Measurements from ENCODE around the gene IRF5. TPM values are rescaled to one million over a fixed set of nuclear protein-coding genes. Genes with fewer than 3 reads are reported as not detected.

Gene IRF5
- polyA plus RNA-seq, 1 donor (not counting 4 experiments of a cell fraction or from before 2014, with no cell fraction given) = 0.88 TPM

GRCh38 chr7:128895320-128895719 is 42.4 kb upstream of the IRF5 start:
- no peak overlapping the region for H3K4me2 ChIP-seq (ENCODE audit: control insufficient read depth, extremely low read depth, insufficient read depth, low read depth, low read length)
- H3K9ac ChIP-seq (ENCODE audit: control insufficient read depth, extremely low read depth, insufficient read depth, low read length) = no peak overlapping the region
- TF ChIP-seq EZH2 (IDR thresholded peaks at IDR 0.05; ENCODE audit: low read length) (no peak), CTCF (optimal IDR thresholded peaks at IDR 0.05 in 1 of 3, IDR thresholded peaks at IDR 0.05 in 1 of 3, conservative IDR thresholded peaks at IDR 0.05 in 1 of 3; ENCODE audit: extremely low read depth in 1 of 3, insufficient read depth in 2 of 3, low read length in 3 of 3) (no peak)
- H3K27ac ChIP-seq (ENCODE audit: control insufficient read depth, insufficient read depth, low read length) = no peak overlapping the region
- H2AFZ ChIP-seq (ENCODE audit: control insufficient read depth, low read length) = no peak overlapping the region
- DNase-seq (ENCODE audit: low read depth, low spot score) = no peak
- H4K20me1 ChIP-seq (ENCODE audit: control insufficient read depth, extremely low read depth, insufficient read depth, low read length) = no peaks in the 10 kb centered on the region
- no peaks in the 10 kb centered on the region for H3K79me2 ChIP-seq (ENCODE audit: control insufficient read depth, insufficient read depth, low read length)
- FAIRE-seq = no peak
- no peaks in the 10 kb centered on the region for H3K9me1 ChIP-seq (ENCODE audit: control insufficient read depth, extremely low read depth, insufficient read depth, low read length)
- no peak overlapping the region for H3K4me3 ChIP-seq (ENCODE audit: control insufficient read depth in 2 of 3, extremely low read depth in 1 of 3, insufficient read depth in 2 of 3, low read depth in 1 of 3, low read length in 3 of 3)
- peaks cover 34% of the 10 kb centered on the region for H3K4me1 ChIP-seq (ENCODE audit: control insufficient read depth, extremely low read depth, insufficient read depth, low read length)
- no peaks in the 10 kb centered on the region for H3K9me3 ChIP-seq (ENCODE audit: control insufficient read depth, low read depth, low read length)
- no peaks in the 10 kb centered on the region for H3K27me3 ChIP-seq (ENCODE audit: control insufficient read depth, extremely low read depth, insufficient read depth, low read length)
- dilution Hi-C loops (cut with MboI; ENCODE audit: extremely low pct_ligation_motif_present, low sequenced_read_pairs) = no loop called here
- H3K36me3 ChIP-seq (ENCODE audit: control insufficient read depth in 2 of 2, extremely low read depth in 1 of 2, insufficient read depth in 2 of 2, low read length in 2 of 2) = no peaks in the 10 kb centered on the region

DNA sequence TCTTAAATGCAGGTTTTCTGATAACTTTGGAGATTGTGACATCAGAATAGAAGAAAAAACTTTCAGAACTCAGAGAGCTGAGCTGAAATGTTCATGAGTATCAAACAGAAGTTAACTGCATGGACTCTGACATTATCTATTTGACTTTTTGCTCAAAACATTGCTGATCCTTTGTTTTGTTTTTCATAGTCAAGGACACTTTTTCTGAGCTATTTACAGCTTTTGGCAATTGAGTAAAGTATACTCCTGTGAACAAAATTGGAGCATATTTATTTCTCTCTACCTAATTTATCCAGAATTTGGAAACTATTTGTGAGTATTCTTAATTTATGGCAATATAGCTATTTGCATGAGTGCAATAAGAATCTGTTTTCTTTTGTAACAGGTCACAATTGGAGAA is 38.3 kb upstream of the IRF5 start:
- Histone ChIP-seq H3K4me2 (ENCODE audit: control insufficient read depth, extremely low read depth, insufficient read depth, low read depth, low read length) (no peak overlapping the region), H3K4me1 (ENCODE audit: control insufficient read depth, extremely low read depth, insufficient read depth, low read length) (peaks cover 19% of the 10 kb centered on the region), H2AFZ (ENCODE audit: control insufficient read depth, low read length) (no peak overlapping the region), H3K79me2 (ENCODE audit: control insufficient read depth, insufficient read depth, low read length) (no peaks in the 10 kb centered on the region), H3K9me1 (ENCODE audit: control insufficient read depth, extremely low read depth, insufficient read depth, low read length) (no peaks in the 10 kb centered on the region), H3K9ac (ENCODE audit: control insufficient read depth, extremely low read depth, insufficient read depth, low read length) (no peak overlapping the region), H3K36me3 (ENCODE audit: control insufficient read depth in 2 of 2, extremely low read depth in 1 of 2, insufficient read depth in 2 of 2, low read length in 2 of 2) (no peaks in the 10 kb centered on the region), H3K4me3 (ENCODE audit: control insufficient read depth in 2 of 3, extremely low read depth in 1 of 3, insufficient read depth in 2 of 3, low read depth in 1 of 3, low read length in 3 of 3) (no peak overlapping the region), H4K20me1 (ENCODE audit: control insufficient read depth, extremely low read depth, insufficient read depth, low read length) (no peaks in the 10 kb centered on the region), H3K27ac (ENCODE audit: control insufficient read depth, insufficient read depth, low read length) (no peak overlapping the region), H3K27me3 (ENCODE audit: control insufficient read depth, extremely low read depth, insufficient read depth, low read length) (no peaks in the 10 kb centered on the region), H3K9me3 (ENCODE audit: control insufficient read depth, low read depth, low read length) (no peaks in the 10 kb centered on the region)
- DNase-seq (ENCODE audit: low read depth, low spot score) = no peak
- no peak for TF ChIP-seq EZH2 (IDR thresholded peaks at IDR 0.05; ENCODE audit: low read length)
- FAIRE-seq = no peak
- dilution Hi-C loops (cut with MboI; ENCODE audit: extremely low pct_ligation_motif_present, low sequenced_read_pairs) = no loop called here

- dilution Hi-C loops (cut with MboI; ENCODE audit: extremely low pct_ligation_motif_present, low sequenced_read_pairs) = no loop called here
- TF ChIP-seq CTCF (optimal IDR thresholded peaks at IDR 0.05 in 1 of 3, IDR thresholded peaks at IDR 0.05 in 1 of 3, conservative IDR thresholded peaks at IDR 0.05 in 1 of 3; ENCODE audit: extremely low read depth in 1 of 3, insufficient read depth in 2 of 3, low read length in 3 of 3) = no peak
- TF ChIP-seq EZH2 (IDR thresholded peaks at IDR 0.05; ENCODE audit: low read length) = no peak
- Histone ChIP-seq H3K27ac (ENCODE audit: control insufficient read depth, insufficient read depth, low read length) (no peak overlapping the region), H3K9me1 (ENCODE audit: control insufficient read depth, extremely low read depth, insufficient read depth, low read length) (no peaks in the 10 kb centered on the region), H3K4me1 (ENCODE audit: control insufficient read depth, extremely low read depth, insufficient read depth, low read length) (peaks cover 19% of the 10 kb centered on the region), H3K4me2 (ENCODE audit: control insufficient read depth, extremely low read depth, insufficient read depth, low read depth, low read length) (no peak overlapping the region), H3K9me3 (ENCODE audit: control insufficient read depth, low read depth, low read length) (no peaks in the 10 kb centered on the region), H3K79me2 (ENCODE audit: control insufficient read depth, insufficient read depth, low read length) (no peaks in the 10 kb centered on the region), H3K36me3 (ENCODE audit: control insufficient read depth in 2 of 2, extremely low read depth in 1 of 2, insufficient read depth in 2 of 2, low read length in 2 of 2) (no peaks in the 10 kb centered on the region), H4K20me1 (ENCODE audit: control insufficient read depth, extremely low read depth, insufficient read depth, low read length) (no peaks in the 10 kb centered on the region), H3K4me3 (ENCODE audit: control insufficient read depth in 2 of 3, extremely low read depth in 1 of 3, insufficient read depth in 2 of 3, low read depth in 1 of 3, low read length in 3 of 3) (no peak overlapping the region), H2AFZ (ENCODE audit: control insufficient read depth, low read length) (no peak overlapping the region), H3K9ac (ENCODE audit: control insufficient read depth, extremely low read depth, insufficient read depth, low read length) (no peak overlapping the region), H3K27me3 (ENCODE audit: control insufficient read depth, extremely low read depth, insufficient read depth, low read length) (no peaks in the 10 kb centered on the region)
- DNase-seq (ENCODE audit: low read depth, low spot score) (no peak), FAIRE-seq (no peak)
Measured at GRCh38 chr7:128900237-128900636, 37.5 kb upstream of the IRF5 start.
